ENCODE results near the gene PTPN3.

Gene PTPN3

DNA sequence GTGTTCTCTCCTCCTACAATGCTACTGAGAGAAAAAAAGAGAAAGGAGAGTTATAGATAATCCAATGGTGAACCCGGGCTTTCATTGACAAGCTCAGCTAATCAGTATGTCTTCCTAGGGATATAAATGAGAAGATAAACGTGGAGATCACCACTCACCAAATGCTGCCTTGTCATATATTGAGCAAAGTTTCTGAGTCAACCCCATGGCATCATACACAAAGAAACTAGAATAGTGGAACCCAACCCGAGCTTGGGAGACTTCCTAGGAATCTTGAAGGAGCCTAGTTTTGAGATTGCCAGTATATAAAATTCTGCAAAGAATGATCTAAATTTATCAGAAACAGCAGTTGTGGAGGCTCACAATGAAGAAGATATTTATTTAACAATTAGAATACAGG is 47.8 kb downstream of the PTPN3 start:
- no peak for TF ChIP-seq CTCF (conservative IDR thresholded peaks at IDR 0.05)
- no peak for TF ChIP-seq ZFX (IDR thresholded peaks at IDR 0.05)
- H3K27ac ChIP-seq = no peak overlapping the region

DNA sequence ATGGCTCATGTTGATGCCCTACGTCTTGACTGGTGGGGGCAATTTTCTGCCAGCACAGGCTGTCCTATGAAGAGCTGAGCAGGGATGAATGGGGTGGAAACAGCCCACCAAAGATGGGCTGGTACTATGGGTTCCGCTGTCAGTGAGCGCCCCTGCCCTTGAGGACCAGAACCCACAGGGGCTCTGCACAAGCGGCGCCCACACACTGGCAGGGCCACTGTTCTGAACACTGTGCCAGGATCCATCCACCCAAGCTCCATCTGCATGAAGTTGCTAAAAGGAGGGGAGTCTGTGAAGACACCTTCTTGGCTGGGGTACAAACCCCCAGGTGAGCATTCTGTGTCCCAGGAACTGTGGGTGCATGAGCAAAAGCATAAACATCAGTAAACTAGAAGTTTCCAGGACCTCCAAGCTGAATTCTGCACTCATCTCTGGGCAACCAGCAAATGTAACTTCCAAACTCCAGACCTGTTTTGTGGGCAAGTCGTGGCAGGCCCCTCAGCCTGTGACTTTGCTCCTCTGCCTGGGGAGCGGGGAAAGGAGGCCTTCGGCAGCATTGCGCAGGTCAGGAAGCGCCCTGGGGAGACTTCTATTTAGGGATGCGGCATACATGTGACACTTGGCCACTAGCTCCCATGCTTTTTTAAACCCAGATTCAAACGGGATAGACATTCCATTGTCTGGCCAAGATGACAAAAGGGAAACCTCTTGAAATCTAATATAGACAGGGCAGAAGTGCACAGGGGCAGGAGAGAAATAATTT is 48.9 kb downstream of the PTPN3 start:
- H3K27ac ChIP-seq = no peak overlapping the region
- TF ChIP-seq ZFX (IDR thresholded peaks at IDR 0.05) (no peak), CTCF (conservative IDR thresholded peaks at IDR 0.05) (no peak)

DNA sequence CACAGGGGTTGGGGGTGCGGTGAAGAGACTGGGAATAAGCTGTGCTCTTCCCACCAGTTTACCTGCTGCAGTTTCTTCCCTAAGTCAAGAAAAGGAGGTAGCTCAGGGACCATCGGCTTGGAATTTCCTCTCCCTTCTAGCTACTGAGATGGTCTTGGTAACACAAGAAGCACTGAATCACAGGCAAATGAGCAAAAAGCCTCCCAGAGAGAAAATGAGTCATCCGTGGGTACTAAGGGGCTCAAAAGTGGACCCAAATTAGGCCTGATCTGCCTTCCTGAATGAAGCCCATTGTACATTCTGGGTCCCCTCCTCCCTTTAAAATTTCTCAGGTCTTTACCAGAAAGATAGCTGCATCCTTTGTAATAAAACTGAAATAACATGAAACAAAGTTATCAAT is 49.9 kb downstream of the PTPN3 start:
- TF ChIP-seq ZFX (IDR thresholded peaks at IDR 0.05) = no peak
- no peak for TF ChIP-seq CTCF (conservative IDR thresholded peaks at IDR 0.05)
- no peak overlapping the region for H3K27ac ChIP-seq

DNA sequence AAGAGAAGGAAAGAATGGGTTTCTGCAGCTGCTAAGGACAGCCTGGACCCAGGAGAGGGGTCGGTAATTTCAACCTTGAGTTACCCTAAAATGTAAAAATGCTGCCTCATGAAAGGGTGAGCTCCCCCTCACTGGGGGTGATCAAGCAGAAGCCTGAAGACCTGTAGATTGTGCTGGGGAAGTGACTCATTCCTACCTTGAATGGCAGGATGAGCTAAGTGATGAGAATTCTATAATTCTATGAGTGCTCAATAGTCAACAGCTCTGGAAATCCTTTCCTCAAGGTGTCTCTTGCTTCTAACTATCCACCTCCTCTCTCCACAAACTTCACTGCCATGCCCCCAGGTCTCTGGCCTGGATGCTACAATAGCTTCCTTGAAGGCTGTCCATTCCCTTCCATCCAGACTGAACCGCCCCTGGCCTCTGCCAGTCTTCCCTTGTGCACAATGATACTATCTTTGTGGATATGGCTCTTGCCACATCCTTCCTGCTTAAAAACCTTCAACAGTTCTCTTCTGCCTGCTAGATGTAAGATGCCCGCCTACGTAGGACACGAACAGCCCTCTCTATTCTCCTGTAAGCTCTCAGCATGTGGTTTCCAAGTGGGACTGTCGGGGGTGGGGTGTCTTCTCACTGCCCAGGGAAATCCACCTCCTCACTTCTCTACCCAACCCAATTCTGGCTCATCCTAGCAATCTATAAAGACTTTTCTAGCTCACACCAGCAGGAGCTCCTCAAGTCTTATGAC is 50.6 kb downstream of the PTPN3 start:
- no peak overlapping the region for H3K27ac ChIP-seq
- TF ChIP-seq ZFX (IDR thresholded peaks at IDR 0.05) (no peak), CTCF (conservative IDR thresholded peaks at IDR 0.05) (no peak)

DNA sequence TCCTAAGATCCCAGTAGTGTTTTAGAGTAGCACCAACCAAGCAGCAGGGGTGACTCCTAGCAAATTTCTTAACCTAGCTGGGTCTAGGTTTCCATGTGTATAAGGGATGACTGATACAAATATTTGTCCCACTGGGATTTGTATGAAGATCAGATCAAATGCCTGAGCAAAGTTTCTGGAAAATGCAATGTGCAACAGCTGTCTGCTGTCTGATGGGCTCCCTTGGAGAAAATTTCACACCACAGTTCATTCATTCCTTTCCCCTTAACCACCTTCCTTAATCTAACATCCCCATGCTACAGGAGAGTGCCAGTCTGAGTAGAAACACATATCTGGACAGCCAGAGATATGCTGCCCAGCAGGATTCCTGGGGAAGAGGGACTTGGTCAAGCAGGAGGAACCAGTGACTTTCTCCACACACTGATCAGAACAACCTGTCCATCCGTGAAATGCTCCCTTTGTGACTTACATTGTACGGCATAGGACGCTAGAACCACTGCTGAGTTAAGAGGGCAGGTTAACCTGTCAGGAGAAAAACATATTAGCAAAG is 53.3 kb downstream of the PTPN3 start:
- H3K27ac ChIP-seq = no peak overlapping the region

GRCh38 chr9:109442716-109443115 is 55.4 kb downstream of the PTPN3 start:
- H3K27ac ChIP-seq = no peak overlapping the region
- TF ChIP-seq ZFX (IDR thresholded peaks at IDR 0.05) = no peak
- no peak for TF ChIP-seq CTCF (conservative IDR thresholded peaks at IDR 0.05)

More for the DNA sequence above, 53.3 kb downstream of the PTPN3 start:
- no peak for TF ChIP-seq CTCF (conservative IDR thresholded peaks at IDR 0.05)
- TF ChIP-seq ZFX (IDR thresholded peaks at IDR 0.05) = no peak

DNA sequence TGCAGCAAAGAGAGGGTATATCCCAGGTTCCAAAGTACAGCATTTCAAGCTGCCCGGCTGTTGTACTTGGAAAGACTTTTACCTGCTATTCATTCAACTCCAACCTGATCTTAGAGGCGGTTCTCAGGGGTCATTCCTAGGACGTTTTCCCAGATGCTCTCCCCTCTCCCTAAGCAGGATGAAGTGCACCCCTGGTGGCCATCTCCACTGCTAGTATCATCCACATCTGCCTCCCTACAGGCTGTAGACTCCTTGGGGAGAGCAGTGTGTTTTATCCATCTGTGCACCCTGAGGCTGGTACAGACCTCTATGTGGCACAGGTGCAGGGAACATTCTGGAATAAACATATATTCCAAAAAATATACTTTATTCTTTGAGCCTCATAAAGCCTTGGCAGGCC is 56.8 kb downstream of the PTPN3 start:
- TF ChIP-seq ZFX (IDR thresholded peaks at IDR 0.05) (no peak), CTCF (conservative IDR thresholded peaks at IDR 0.05) (peak; percentile 17; the same call in 1 of the 2 replicates)
- no peak overlapping the region for H3K27ac ChIP-seq

Data from C4-2B (cell line).